Activated naive CD8-positive, alpha-beta T cell (primary cell): Measurements from ENCODE around the gene STON2.

Source experiments
- H3K27ac Mint-ChIP-seq: one replicate; pipeline ENCODE4 v1.8.0; 2021; ENCODE audit warnings: mixed read lengths
- H3K27me3 Mint-ChIP-seq: one replicate; pipeline ENCODE4 v1.8.0; 2021; ENCODE audit warnings: mixed read lengths
- H3K36me3 Mint-ChIP-seq: one replicate; pipeline ENCODE4 v1.8.0; 2021; ENCODE audit warnings: mixed read lengths
- H3K4me1 Mint-ChIP-seq: one replicate; pipeline ENCODE4 v1.8.0; 2021; ENCODE audit warnings: low read depth, mixed read lengths
- H3K4me3 Mint-ChIP-seq: one replicate; pipeline ENCODE4 v1.8.0; 2021; ENCODE audit warnings: mild to moderate bottlenecking, mixed read lengths
- H3K9me3 Mint-ChIP-seq: one replicate; pipeline ENCODE4 v1.8.0; 2021; ENCODE audit warnings: low read depth, mixed read lengths

Gene STON2

GRCh38 chr14:81313775-81314429, 86.2 kb downstream of the STON2 start:
- no peaks in the 10 kb centered on the region for H3K4me1 Mint-ChIP-seq

GRCh38 chr14:81313200-81313599, 86.9 kb downstream of the STON2 start:
- no peak overlapping the region for H3K4me3 Mint-ChIP-seq

More at GRCh38 chr14:81313775-81314429, 86.2 kb downstream of the STON2 start:
- no peaks in the 10 kb centered on the region for H3K36me3 Mint-ChIP-seq
- H3K9me3 Mint-ChIP-seq = no peaks in the 10 kb centered on the region
- no peak overlapping the region for H3K4me3 Mint-ChIP-seq
- H3K27me3 Mint-ChIP-seq = no peaks in the 10 kb centered on the region
- no peak overlapping the region for H3K27ac Mint-ChIP-seq

GRCh38 chr14:81312289-81312876, 87.7 kb downstream of the STON2 start:
- H3K4me1 Mint-ChIP-seq = no peaks in the 10 kb centered on the region

More at GRCh38 chr14:81313200-81313599, 86.9 kb downstream of the STON2 start:
- no peaks in the 10 kb centered on the region for H3K9me3 Mint-ChIP-seq
- H3K27me3 Mint-ChIP-seq = no peaks in the 10 kb centered on the region
- no peaks in the 10 kb centered on the region for H3K36me3 Mint-ChIP-seq
- no peaks in the 10 kb centered on the region for H3K4me1 Mint-ChIP-seq
- H3K27ac Mint-ChIP-seq = no peak overlapping the region

GRCh38 chr14:81311778-81312177, 88.3 kb downstream of the STON2 start:
- no peak overlapping the region for H3K27ac Mint-ChIP-seq
- no peaks in the 10 kb centered on the region for H3K9me3 Mint-ChIP-seq
- no peaks in the 10 kb centered on the region for H3K36me3 Mint-ChIP-seq
- H3K4me3 Mint-ChIP-seq = no peak overlapping the region
- H3K4me1 Mint-ChIP-seq = no peaks in the 10 kb centered on the region
- H3K27me3 Mint-ChIP-seq = no peaks in the 10 kb centered on the region

More at GRCh38 chr14:81312289-81312876, 87.7 kb downstream of the STON2 start:
- H3K27me3 Mint-ChIP-seq = no peaks in the 10 kb centered on the region
- H3K9me3 Mint-ChIP-seq = no peaks in the 10 kb centered on the region
- no peaks in the 10 kb centered on the region for H3K36me3 Mint-ChIP-seq
- no peak overlapping the region for H3K27ac Mint-ChIP-seq
- H3K4me3 Mint-ChIP-seq = no peak overlapping the region

GRCh38 chr14:81311141-81311540, 89.0 kb downstream of the STON2 start:
- H3K27me3 Mint-ChIP-seq = no peaks in the 10 kb centered on the region
- no peaks in the 10 kb centered on the region for H3K36me3 Mint-ChIP-seq
- no peak overlapping the region for H3K4me3 Mint-ChIP-seq
- H3K27ac Mint-ChIP-seq = no peak overlapping the region
- H3K9me3 Mint-ChIP-seq = no peaks in the 10 kb centered on the region
- no peaks in the 10 kb centered on the region for H3K4me1 Mint-ChIP-seq

- H3K36me3 Mint-ChIP-seq = no peaks in the 10 kb centered on the region
- H3K27me3 Mint-ChIP-seq = no peaks in the 10 kb centered on the region
- H3K4me3 Mint-ChIP-seq = no peak overlapping the region
- no peaks in the 10 kb centered on the region for H3K4me1 Mint-ChIP-seq
- H3K9me3 Mint-ChIP-seq = no peaks in the 10 kb centered on the region
- H3K27ac Mint-ChIP-seq = no peak overlapping the region
Measured at GRCh38 chr14:81310606-81311005, 89.5 kb downstream of the STON2 start.

GRCh38 chr14:81309511-81309910, 90.6 kb downstream of the STON2 start:
- H3K4me3 Mint-ChIP-seq = no peak overlapping the region
- no peaks in the 10 kb centered on the region for H3K9me3 Mint-ChIP-seq
- no peak overlapping the region for H3K27ac Mint-ChIP-seq
- H3K4me1 Mint-ChIP-seq = no peaks in the 10 kb centered on the region
- no peaks in the 10 kb centered on the region for H3K27me3 Mint-ChIP-seq
- H3K36me3 Mint-ChIP-seq = no peaks in the 10 kb centered on the region

GRCh38 chr14:81305743-81306142, 94.4 kb downstream of the STON2 start:
- Mint-ChIP-seq H3K4me1 (no peaks in the 10 kb centered on the region), H3K27ac (no peak overlapping the region), H3K36me3 (no peaks in the 10 kb centered on the region), H3K9me3 (no peaks in the 10 kb centered on the region), H3K27me3 (no peaks in the 10 kb centered on the region), H3K4me3 (no peak overlapping the region)

- H3K4me1 Mint-ChIP-seq = no peaks in the 10 kb centered on the region
- no peaks in the 10 kb centered on the region for H3K36me3 Mint-ChIP-seq
- no peak overlapping the region for H3K4me3 Mint-ChIP-seq
- H3K9me3 Mint-ChIP-seq = no peaks in the 10 kb centered on the region
- no peaks in the 10 kb centered on the region for H3K27me3 Mint-ChIP-seq
- H3K27ac Mint-ChIP-seq = no peak overlapping the region
Measured at GRCh38 chr14:81305065-81305464, 95.1 kb downstream of the STON2 start.

GRCh38 chr14:81303258-81303935, 96.7 kb downstream of the STON2 start:
- H3K4me1 Mint-ChIP-seq = no peaks in the 10 kb centered on the region

GRCh38 chr14:81302638-81303037, 97.5 kb downstream of the STON2 start:
- Mint-ChIP-seq H3K9me3 (no peaks in the 10 kb centered on the region), H3K27me3 (no peaks in the 10 kb centered on the region), H3K36me3 (no peaks in the 10 kb centered on the region), H3K27ac (no peak overlapping the region), H3K4me3 (no peak overlapping the region), H3K4me1 (no peaks in the 10 kb centered on the region)

More at GRCh38 chr14:81303258-81303935, 96.7 kb downstream of the STON2 start:
- Mint-ChIP-seq H3K27me3 (no peaks in the 10 kb centered on the region), H3K4me3 (no peak overlapping the region), H3K27ac (no peak overlapping the region), H3K9me3 (no peaks in the 10 kb centered on the region), H3K36me3 (no peaks in the 10 kb centered on the region)

- no peaks in the 10 kb centered on the region for H3K36me3 Mint-ChIP-seq
Measured at GRCh38 chr14:81301813-81302212, 98.3 kb downstream of the STON2 start.

GRCh38 chr14:81301371-81301770, 98.8 kb downstream of the STON2 start:
- Mint-ChIP-seq H3K27me3 (no peaks in the 10 kb centered on the region), H3K4me3 (no peak overlapping the region), H3K9me3 (no peaks in the 10 kb centered on the region), H3K27ac (no peak overlapping the region), H3K4me1 (no peaks in the 10 kb centered on the region), H3K36me3 (no peaks in the 10 kb centered on the region)

More at GRCh38 chr14:81301813-81302212, 98.3 kb downstream of the STON2 start:
- Mint-ChIP-seq H3K27ac (no peak overlapping the region), H3K4me3 (no peak overlapping the region), H3K27me3 (no peaks in the 10 kb centered on the region), H3K9me3 (no peaks in the 10 kb centered on the region), H3K4me1 (no peaks in the 10 kb centered on the region)

GRCh38 chr14:81298911-81299310, 101.2 kb downstream of the STON2 start:
- no peak overlapping the region for H3K4me3 Mint-ChIP-seq
- H3K4me1 Mint-ChIP-seq = no peaks in the 10 kb centered on the region
- no peaks in the 10 kb centered on the region for H3K27me3 Mint-ChIP-seq
- no peaks in the 10 kb centered on the region for H3K36me3 Mint-ChIP-seq
- H3K9me3 Mint-ChIP-seq = no peaks in the 10 kb centered on the region
- H3K27ac Mint-ChIP-seq = no peak overlapping the region

- Mint-ChIP-seq H3K4me3 (no peak overlapping the region), H3K36me3 (no peaks in the 10 kb centered on the region), H3K9me3 (no peaks in the 10 kb centered on the region), H3K27me3 (no peaks in the 10 kb centered on the region), H3K4me1 (no peaks in the 10 kb centered on the region), H3K27ac (no peak overlapping the region)
Measured at GRCh38 chr14:81298122-81298521, 102.0 kb downstream of the STON2 start.
